Esophagus squamous epithelium (tissue), 5 donors: ENCODE results near the gene SLC9B1. TPM values are rescaled to one million over a fixed set of nuclear protein-coding genes. Genes with fewer than 3 reads are reported as not detected.

Experiments
- DNase-seq: peaks from one replicate; lab custom pipeline; 2025; lab: John Stamatoyannopoulos, UW
- H3K27ac ChIP-seq, 4 donors: fragments of 200-600 bp; sonication (generic); one replicate each; pipeline ENCODE4 v1.5.1; 2016 to 2019; ENCODE audit warnings: mild to moderate bottlenecking in 1 of 4
- H3K27me3 ChIP-seq, 4 donors: fragments of 200-600 bp; sonication (generic); 1 replicate in 3 of 4; 2 replicates in 1 of 4; pipeline versions ENCODE4 v1.5.1 to v1.6.0; 2017 to 2021; ENCODE audit warnings: antibody characterized with exemption in 1 of 4
- H3K36me3 ChIP-seq, 3 donors: fragments of 200-600 bp; sonication (generic); one replicate each; pipeline ENCODE4 v1.5.1; 2016 to 2019
- H3K4me1 ChIP-seq, 3 donors: fragments of 200-600 bp; sonication (generic); one replicate each; pipeline ENCODE4 v1.5.1; 2017 to 2019
- H3K4me3 ChIP-seq, 4 donors: fragments of 200-600 bp; sonication (generic); 1 replicate in 3 of 4; 2 replicates in 1 of 4; pipeline ENCODE4 v1.5.1; 2016 to 2019; ENCODE audit warnings: mild to moderate bottlenecking in 2 of 4, moderate library complexity in 1 of 4
- H3K9me3 ChIP-seq, 3 donors: fragments of 200-600 bp; sonication (generic); one replicate each; pipeline ENCODE4 v1.5.1; 2016 to 2019
- CTCF ChIP-seq, 6 experiments: fragments of 450-650 bp in 4 of 6; fragments of 200-600 bp in 2 of 6; sonication (generic) in 2 of 6; IDR thresholded peaks; one replicate each; pipeline ENCODE4 v1.5.1; 2016 to 2019; ENCODE audit warnings: antibody characterized with exemption in 6 of 6, mild to moderate bottlenecking in 4 of 6, moderate library complexity in 4 of 6
- POLR2A ChIP-seq, 4 donors: fragments of 450-650 bp; IDR thresholded peaks; one replicate each; pipeline ENCODE4 v1.6.1; 2017; ENCODE audit warnings: antibody characterized with exemption in 4 of 4, mild to moderate bottlenecking in 4 of 4, moderate library complexity in 3 of 4
- WGBS, 2 donors: methylation state at CpG; one replicate each; pipeline ENCODE4 v1.1.5; 2018; 5-methylcytosine and 5-hydroxymethylcytosine counted together
- intact Hi-C: fragments of 100-400 bp; cut with DNase I; formaldehyde crosslinking; loops from one replicate; pipeline ENCODE4 v1.15.0; 2022
- total RNA-seq, 4 donors: library from RNA; depleted of rRNA; stranded (reverse); fragments of >200 nt; gene quantifications; one replicate each; pipeline ENCODE4 v1.1.0, GENCODE V29; 2016
- donor health status: DM: yes; HTN: yes; CAD: no.

The SLC9B1 gene
- total RNA-seq, 4 donors from 2014 or later: 0.49 to 0.76 TPM; not detected in 2

GRCh38 chr4:102862747-102863146 lies 156.8 kb downstream of the SLC9B1 start:
- TF ChIP-seq CTCF (IDR thresholded peaks at IDR 0.05) (no peak), POLR2A (IDR thresholded peaks at IDR 0.05) (no peak)
- WGBS, 2 donors: 93 to 100% methylated on average over 1 of the region's 1 CpG
- peaks cover 0 to 7% (median 0%) of the 10 kb centered on the region in 3 donors for H3K36me3 ChIP-seq
- intact Hi-C loops: no loop called here
- peaks cover 2 to 4% (median 3%) of the 10 kb centered on the region in 3 donors for H3K4me1 ChIP-seq
- H3K4me3 ChIP-seq: no peak overlapping the region
- DNase-seq: no peak
- H3K27ac ChIP-seq: no peak overlapping the region
- H3K27me3 ChIP-seq: no peaks in the 10 kb centered on the region
- peaks cover 0 to 13% (median 8%) of the 10 kb centered on the region in 3 donors for H3K9me3 ChIP-seq

- Histone ChIP-seq H3K4me3 (no peak overlapping the region), H3K9me3 (peaks cover 0 to 13% (median 8%) of the 10 kb centered on the region in 3 donors), H3K27ac (no peak overlapping the region), H3K4me1 (no peaks in the 10 kb centered on the region), H3K27me3 (no peaks in the 10 kb centered on the region), H3K36me3 (peaks cover 0 to 7% (median 0%) of the 10 kb centered on the region in 3 donors)
- TF ChIP-seq POLR2A (IDR thresholded peaks at IDR 0.05) (no peak), CTCF (IDR thresholded peaks at IDR 0.05) (no peak)
- intact Hi-C loops: no loop called here
- 89% methylated on average over 1 of the region's 1 CpG for WGBS, 2 donors
- no peak for DNase-seq
Observed at GRCh38 chr4:102862016-102862415, 157.5 kb downstream of the SLC9B1 start.

GRCh38 chr4:102860611-102861324 lies 158.7 kb downstream of the SLC9B1 start:
- Histone ChIP-seq H3K36me3 (peaks cover 0 to 7% (median 0%) of the 10 kb centered on the region in 3 donors), H3K4me1 (no peaks in the 10 kb centered on the region), H3K27ac (no peak overlapping the region), H3K4me3 (no peak overlapping the region), H3K9me3 (peaks cover 0 to 13% (median 8%) of the 10 kb centered on the region in 3 donors), H3K27me3 (no peaks in the 10 kb centered on the region)
- TF ChIP-seq POLR2A (IDR thresholded peaks at IDR 0.05): no peak
- TF ChIP-seq CTCF (IDR thresholded peaks at IDR 0.05): no peak
- no peak for DNase-seq
- WGBS, 2 donors: 85 to 100% methylated on average over 2 of the region's 2 CpGs
- intact Hi-C loops: no loop called here

GRCh38 chr4:102858828-102859464 lies 160.6 kb downstream of the SLC9B1 start:
- no peak for DNase-seq
- WGBS, 2 donors: 85 to 92% methylated on average over 2 of the region's 2 CpGs
- H3K4me3 ChIP-seq: no peak overlapping the region
- peaks cover 0 to 13% (median 8%) of the 10 kb centered on the region in 3 donors for H3K9me3 ChIP-seq
- no peak for TF ChIP-seq CTCF (IDR thresholded peaks at IDR 0.05)
- TF ChIP-seq POLR2A (IDR thresholded peaks at IDR 0.05): no peak
- H3K36me3 ChIP-seq: peaks cover 0 to 7% (median 0%) of the 10 kb centered on the region in 3 donors
- intact Hi-C loops: no loop called here
- H3K27me3 ChIP-seq: no peaks in the 10 kb centered on the region
- H3K27ac ChIP-seq: no peak overlapping the region
- H3K4me1 ChIP-seq: no peaks in the 10 kb centered on the region

Other genes with a start within 250 kb of the SLC9B1 start
- 100 to 1,000 TPM; 278 to 377 (median 304) TPM for gene UBE2D3, start 192.2 kb downstream of the SLC9B1 start, total RNA-seq
- gene CISD2, start 150.7 kb downstream of the SLC9B1 start, total RNA-seq: 10 to 100 TPM in 2 of 4 donors, 1 to 10 TPM in 2; 5.6 to 22.4 (median 11.0) TPM
- 10 to 100 TPM in 2 of 4 donors, 1 to 10 TPM in 2; 5.0 to 12.6 (median 8.9) TPM for gene SLC9B2, start 57.1 kb upstream of the SLC9B1 start, total RNA-seq
- gene BDH2, start 80.1 kb upstream of the SLC9B1 start, total RNA-seq: 10 to 100 TPM; 16.4 to 47.1 (median 32.2) TPM
- gene CENPE, start 178.6 kb upstream of the SLC9B1 start, total RNA-seq: 10 to 100 TPM in 2 of 4 donors, 1 to 10 TPM in 2; 3.0 to 14.3 (median 7.7) TPM